Thoracic aorta (tissue), 2 donors: ENCODE results near the gene SETBP1. TPM values are rescaled to one million over a fixed set of nuclear protein-coding genes. Genes with fewer than 3 reads are reported as not detected.

Experiments
- ATAC-seq: fragments of 150-250 bp; one replicate; pipeline ENCODE4 v1.8.0; 2017; ENCODE audit warnings: low read depth; ENCODE audit not compliant: insufficient number of reproducible peaks, low FRiP score
- DNase-seq: peaks from one replicate; pipeline ENCODE4 v3.0.0-alpha.2; 2020; ENCODE audit warnings: low spot score
- H3K27ac ChIP-seq, 2 donors: fragments of 200-600 bp; sonication (generic); 1 replicate in 1 of 2; 2 replicates in 1 of 2; pipeline ENCODE4 v1.5.1; 2016; ENCODE audit warnings: mild to moderate bottlenecking in 2 of 2, moderate library complexity in 2 of 2
- H3K27me3 ChIP-seq: fragments of 200-600 bp; sonication (generic); replicated peaks from 2 replicates; pipeline ENCODE4 v1.6.0; 2016; ENCODE audit warnings: mild to moderate bottlenecking; ENCODE audit not compliant: insufficient read depth
- H3K36me3 ChIP-seq: fragments of 200-600 bp; sonication (generic); one replicate; pipeline ENCODE4 v1.5.1; 2016
- H3K4me1 ChIP-seq, 2 donors: fragments of 200-600 bp; sonication (generic); 1 replicate in 1 of 2; 2 replicates in 1 of 2; pipeline versions ENCODE4 v1.5.1 to v1.6.0; 2016; ENCODE audit warnings: low read depth in 2 of 2, mild to moderate bottlenecking in 1 of 2; ENCODE audit not compliant: control insufficient read depth in 1 of 2
- H3K4me3 ChIP-seq: fragments of 200-600 bp; sonication (generic); 2 replicates; pipeline ENCODE4 v1.5.1; 2016; ENCODE audit warnings: mild to moderate bottlenecking
- H3K9me3 ChIP-seq: fragments of 200-600 bp; sonication (generic); 2 replicates; pipeline ENCODE4 v1.5.1; 2016
- CTCF ChIP-seq: fragments of 200-600 bp; sonication (generic); IDR thresholded peaks from one replicate; pipeline ENCODE4 v1.5.1; 2019; ENCODE audit warnings: antibody characterized with exemption
- total RNA-seq, 2 donors: library from RNA; depleted of rRNA; stranded (reverse); fragments of >200 nt; gene quantifications; one replicate each; pipeline versions ENCODE4 v1.1.0 to v1.2.3, GENCODE V29; 2016

SETBP1 gene
- total RNA-seq, 2 donors from 2014 or later: 39.3 to 50.2 TPM

DNA sequence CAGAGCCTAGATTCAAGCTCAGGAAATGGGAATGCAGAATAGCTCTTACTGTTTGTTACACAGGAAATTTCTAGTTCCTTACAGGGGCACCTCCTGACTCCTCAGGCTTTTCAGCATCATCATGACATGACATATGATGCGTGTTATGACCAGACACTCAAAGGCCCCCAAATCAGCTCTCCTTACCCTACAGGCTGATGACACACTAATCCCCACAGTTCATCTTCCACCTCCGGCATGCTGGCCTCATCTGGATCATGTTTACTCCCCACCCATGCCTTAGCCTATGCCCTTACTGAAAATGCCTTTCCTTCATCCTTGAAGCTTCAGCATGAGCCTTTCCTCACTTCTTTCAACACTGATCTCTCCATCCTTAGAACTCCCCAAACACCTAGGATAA is 356.9 kb downstream of the SETBP1 start:
- no peak for TF ChIP-seq CTCF
- H3K36me3 ChIP-seq: no peaks in the 10 kb centered on the region
- DNase-seq: no peak
- no peaks in the 10 kb centered on the region for H3K27me3 ChIP-seq
- no peaks in the 10 kb centered on the region for H3K4me1 ChIP-seq
- no peaks in the 10 kb centered on the region for H3K9me3 ChIP-seq
- no peak overlapping the region for H3K27ac ChIP-seq
- ATAC-seq: no peak
- H3K4me3 ChIP-seq: no peak overlapping the region

- DNase-seq: no peak
- ATAC-seq: no peak
Observed at GRCh38 chr18:45039376-45039775, 358.7 kb downstream of the SETBP1 start.

DNA sequence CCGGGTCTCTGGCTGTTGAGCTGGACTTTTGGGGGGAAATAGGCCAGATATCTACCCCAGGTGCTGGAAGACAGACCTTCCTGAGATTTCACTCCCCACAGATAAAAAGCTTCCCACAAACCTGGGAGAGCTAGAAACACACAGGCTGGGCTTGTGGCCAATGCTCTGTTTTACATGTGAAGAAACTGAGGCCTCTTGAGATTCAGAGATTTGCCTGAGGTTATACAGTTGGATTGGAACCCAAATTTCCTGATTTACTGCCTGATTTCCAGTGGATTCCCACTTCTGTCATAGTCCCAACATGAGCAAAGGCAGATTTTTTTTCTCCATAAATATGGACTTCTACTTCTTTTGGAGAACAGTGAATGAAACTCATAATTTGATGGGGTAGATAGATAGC is 360.2 kb downstream of the SETBP1 start:
- no peaks in the 10 kb centered on the region for H3K27me3 ChIP-seq
- TF ChIP-seq CTCF: no peak
- no peaks in the 10 kb centered on the region for H3K9me3 ChIP-seq
- no peak overlapping the region for H3K27ac ChIP-seq
- no peaks in the 10 kb centered on the region for H3K4me1 ChIP-seq
- DNase-seq (no peak), ATAC-seq (no peak)
- H3K36me3 ChIP-seq: no peaks in the 10 kb centered on the region
- H3K4me3 ChIP-seq: no peak overlapping the region

More at GRCh38 chr18:45039376-45039775, 358.7 kb downstream of the SETBP1 start:
- no peaks in the 10 kb centered on the region for H3K36me3 ChIP-seq
- H3K4me3 ChIP-seq: no peak overlapping the region
- no peaks in the 10 kb centered on the region for H3K27me3 ChIP-seq
- H3K9me3 ChIP-seq: no peaks in the 10 kb centered on the region
- H3K4me1 ChIP-seq: no peaks in the 10 kb centered on the region
- no peak overlapping the region for H3K27ac ChIP-seq
- no peak for TF ChIP-seq CTCF

DNA sequence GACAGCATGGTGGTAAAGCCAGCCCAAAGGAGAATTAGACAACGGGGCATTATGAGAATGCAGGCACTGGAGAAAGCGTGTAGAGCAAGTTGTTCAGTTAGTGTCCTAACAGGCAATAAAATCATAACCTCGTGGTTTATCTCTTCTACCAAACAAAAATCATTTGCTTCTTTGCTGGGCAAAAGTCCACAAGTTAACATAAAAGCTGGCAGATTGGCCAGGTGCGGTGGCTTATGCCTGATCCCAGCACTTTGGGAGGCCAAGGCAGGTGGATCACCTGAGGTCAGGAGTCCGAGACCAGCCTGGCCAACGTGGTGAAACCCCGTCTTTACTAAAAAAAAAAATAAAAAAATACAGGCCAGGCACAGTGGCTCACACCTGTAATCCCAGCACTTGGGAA is 364.1 kb downstream of the SETBP1 start:
- Histone ChIP-seq H3K9me3 (no peaks in the 10 kb centered on the region), H3K4me3 (no peak overlapping the region), H3K36me3 (no peaks in the 10 kb centered on the region), H3K27me3 (no peaks in the 10 kb centered on the region), H3K27ac (no peak overlapping the region), H3K4me1 (no peaks in the 10 kb centered on the region)
- no peak for TF ChIP-seq CTCF
- ATAC-seq (no peak), DNase-seq (no peak)

GRCh38 chr18:45046228-45046627 is 365.5 kb downstream of the SETBP1 start:
- no peak overlapping the region for H3K27ac ChIP-seq
- H3K27me3 ChIP-seq: no peaks in the 10 kb centered on the region
- ATAC-seq (no peak), DNase-seq (no peak)
- H3K36me3 ChIP-seq: no peaks in the 10 kb centered on the region
- peaks cover 0 to 13% of the 10 kb centered on the region in 2 donors for H3K4me1 ChIP-seq
- no peak for TF ChIP-seq CTCF
- H3K9me3 ChIP-seq: no peaks in the 10 kb centered on the region
- no peak overlapping the region for H3K4me3 ChIP-seq
